Posterior vena cava (tissue), 2 donors: Measurements from ENCODE around the gene TPGS1. TPM values are rescaled to one million over a fixed set of nuclear protein-coding genes. Genes with fewer than 3 reads are reported as not detected.
A peak's percentile ranks its signal among the peaks of the same experiment; 100 is the strongest.
"Not testable (repeated sequence)": the region's sequence is repeated elsewhere in the genome, so short reads cannot be mapped to it uniquely, and the experiment has no call there.

ENCODE experiments used
- DNase-seq: peaks from one replicate; pipeline ENCODE4 v3.0.0-alpha.2; 2020; ENCODE audit warnings: low spot score
- intact Hi-C, 2 donors: fragments of 100-400 bp; cut with DNase I; formaldehyde crosslinking; loops; one replicate each; pipeline versions ENCODE4 v1.14.1 to v1.14.2; 2022 to 2023
- total RNA-seq, 2 donors: library from RNA; stranded (reverse); fragmentation: NEBNext Ultra II Directional; extraction: Animal tissue kit (Norgen Biotek cat#: 25700); gene quantifications; one replicate each; pipeline ENCODE4 v1.2.1, GENCODE V29; 2021
- donor health status: DM: yes; HTN: yes; CAD: no.
- donor health status: DM: yes; HTN: yes; CAD: no.

Gene TPGS1
- total RNA-seq, 2 donors from 2014 or later, result 21.0 to 21.2 TPM

DNA sequence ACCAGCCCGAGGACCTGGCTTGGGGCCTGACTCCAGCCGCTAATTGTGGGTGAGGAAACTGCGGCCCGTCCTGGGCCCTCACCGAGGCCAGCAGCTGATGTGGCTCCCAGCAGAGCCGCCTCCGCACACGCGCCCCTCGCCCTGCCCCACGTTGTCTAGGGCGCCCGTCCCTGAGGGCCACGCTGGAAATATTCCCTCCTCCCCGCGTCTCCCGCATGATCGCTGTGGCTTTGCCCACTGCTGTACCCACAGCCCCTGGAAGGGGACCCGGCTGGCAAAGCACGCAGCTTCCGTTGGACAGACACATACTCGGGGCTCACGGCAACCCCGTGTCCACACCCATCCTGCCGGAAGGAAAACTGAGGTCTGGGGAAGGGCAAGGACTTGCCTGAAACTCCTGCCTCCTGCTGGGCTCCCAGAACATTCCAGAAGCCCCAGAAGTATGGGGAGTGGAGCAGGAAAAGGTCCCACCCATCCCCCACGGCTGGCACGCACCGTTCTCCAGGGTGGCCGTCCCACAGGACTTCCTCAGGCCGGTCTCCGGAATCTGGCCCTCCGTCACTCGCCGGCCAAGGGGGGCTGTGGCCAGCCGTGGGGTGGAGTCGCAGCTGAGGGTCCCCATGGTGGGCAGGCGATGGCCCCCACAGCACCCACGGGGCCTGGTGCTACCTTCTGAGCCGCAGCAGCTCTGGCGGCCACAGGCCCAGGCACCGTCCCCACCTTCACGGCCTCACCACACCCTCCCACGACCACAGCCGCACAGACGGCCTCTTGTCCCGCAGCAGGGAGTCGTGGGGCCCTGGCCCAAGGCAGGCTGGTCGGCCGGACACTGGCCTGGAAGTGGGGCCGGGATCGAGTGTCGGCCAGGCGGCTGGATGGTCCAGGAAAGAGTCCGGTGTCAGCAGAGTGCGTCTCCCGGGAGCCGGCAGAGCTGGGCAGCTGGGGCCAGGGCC lies 32.9 kb upstream of the TPGS1 start:
- peak; percentile 81 for DNase-seq
- intact Hi-C loops, result loop anchor here in 1 of 2 donors (10.0 kb wide), 1 partner anchor 90 kb away; no protein-coding TSS in a partner anchor

DNA sequence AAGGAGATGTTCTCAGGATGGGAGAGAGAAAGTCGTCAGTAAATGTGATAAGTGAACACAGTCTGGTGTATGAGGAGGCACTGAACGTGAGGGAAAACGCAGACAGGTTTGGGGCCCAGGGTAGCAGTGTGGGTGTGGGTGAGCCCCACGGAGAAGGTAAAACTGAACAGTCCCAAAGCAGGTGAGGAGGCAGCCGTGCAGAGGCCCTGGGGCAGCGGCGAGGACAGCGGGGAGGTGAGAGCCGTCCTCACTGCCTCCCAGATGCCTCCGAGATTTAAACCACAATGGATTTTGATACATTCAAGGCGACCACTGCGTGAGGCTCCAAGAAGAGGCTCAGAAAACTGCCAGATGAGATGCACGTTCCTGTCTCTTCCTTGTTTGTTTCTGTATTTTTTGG lies 31.9 kb upstream of the TPGS1 start:
- intact Hi-C loops, result loop anchor here in 1 of 2 donors (10.0 kb wide), 1 partner anchor 91 kb away; no protein-coding TSS in a partner anchor
- no peak for DNase-seq

DNA sequence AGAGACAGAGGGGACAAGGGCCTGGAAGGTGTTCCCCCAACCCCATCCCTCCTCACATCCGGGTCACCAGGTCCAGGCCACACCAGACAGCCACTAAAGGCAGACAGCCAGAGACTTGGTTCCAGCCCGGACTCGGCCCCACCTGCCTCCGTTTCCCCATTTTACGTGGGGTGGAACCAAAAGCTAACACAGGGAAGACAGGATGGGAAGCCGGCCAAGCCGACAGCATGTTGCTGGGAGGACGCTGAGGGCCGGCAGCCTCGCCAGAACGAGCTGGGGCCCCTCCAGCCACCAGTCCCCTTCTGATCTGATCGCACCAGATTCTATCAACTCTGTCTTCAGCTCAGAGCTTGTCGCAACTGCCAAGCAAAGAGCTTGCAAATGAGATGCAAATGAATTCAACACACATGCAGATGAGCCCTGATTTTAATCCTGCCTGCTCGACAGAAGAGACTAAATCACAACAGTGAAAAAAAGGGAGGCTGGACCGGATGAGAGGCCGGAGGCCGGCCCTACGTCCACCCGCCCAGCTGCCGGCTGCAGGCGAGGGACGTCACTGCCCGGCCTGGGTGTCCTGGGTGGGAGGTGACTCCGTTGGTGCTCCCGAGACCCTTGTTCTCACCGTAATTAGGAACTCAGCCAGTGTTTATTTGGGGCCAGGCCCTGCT lies 28.9 kb upstream of the TPGS1 start:
- intact Hi-C loops, result loop anchor here in 1 of 2 donors (10.0 kb wide), 1 partner anchor 94 kb away; no protein-coding TSS in a partner anchor
- DNase-seq, result no peak

DNA sequence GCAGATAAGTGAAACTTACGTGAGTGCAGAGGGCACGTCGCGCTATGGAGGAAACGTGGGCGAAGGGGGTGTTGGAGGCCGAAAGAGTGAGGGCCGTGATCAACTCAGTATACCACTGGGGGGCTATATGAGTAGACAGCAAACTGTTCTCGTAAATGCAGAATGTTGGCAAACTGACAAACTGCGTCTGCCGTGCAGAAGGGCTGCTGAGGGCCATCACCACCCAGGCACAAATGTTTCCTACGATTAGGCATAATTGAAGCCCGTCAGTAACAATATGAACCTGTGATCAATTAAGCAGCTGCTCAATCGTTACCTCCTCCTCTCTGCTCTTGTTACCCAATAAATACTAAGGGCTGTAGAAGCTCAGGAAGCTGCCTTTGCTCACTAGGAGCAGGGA lies 28.3 kb upstream of the TPGS1 start:
- intact Hi-C loops, result loop anchor here in 1 of 2 donors (10.0 kb wide), 1 partner anchor 94 kb away; no protein-coding TSS in a partner anchor
- no peak for DNase-seq

DNA sequence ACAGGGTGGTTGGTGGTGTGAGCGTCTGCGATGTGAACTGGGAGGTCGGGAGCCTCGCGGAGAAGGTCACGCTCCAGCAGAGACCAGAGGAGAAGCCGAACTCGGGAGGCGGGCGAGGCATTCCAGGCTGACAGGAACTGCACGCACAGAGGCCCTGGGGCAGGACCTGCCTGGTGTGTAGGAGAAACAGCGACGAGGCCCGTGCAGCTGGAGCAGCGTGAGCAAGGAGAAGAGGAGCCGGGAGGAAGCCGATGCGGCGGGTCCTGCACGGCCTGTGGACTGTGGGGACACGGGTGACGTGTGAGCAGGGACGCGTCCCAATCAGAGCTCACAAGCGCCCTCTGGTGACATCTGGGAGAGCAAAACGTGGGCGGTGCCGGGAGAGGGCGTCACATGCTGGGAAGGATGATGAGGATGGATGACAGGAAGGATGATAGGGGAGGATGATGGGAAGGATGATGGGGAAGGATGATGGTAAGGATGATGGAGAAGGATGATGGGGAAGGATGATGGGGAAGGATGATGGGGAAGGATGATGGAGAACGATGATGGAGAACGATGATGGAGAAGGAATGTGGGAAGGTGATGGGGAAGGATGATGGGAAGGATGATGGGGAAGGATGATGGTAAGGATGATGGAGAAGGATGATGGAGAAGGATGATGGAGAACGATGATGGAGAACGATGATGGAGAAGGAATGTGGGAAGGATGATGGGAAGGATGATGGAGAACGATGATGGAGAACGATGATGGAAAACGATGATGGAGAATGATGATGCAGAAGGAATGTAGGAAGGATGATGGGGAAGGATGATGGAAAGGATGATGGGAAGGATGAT lies 27.1 kb upstream of the TPGS1 start:
- intact Hi-C loops, result no loop called here
- peak; percentile 96 for DNase-seq

DNA sequence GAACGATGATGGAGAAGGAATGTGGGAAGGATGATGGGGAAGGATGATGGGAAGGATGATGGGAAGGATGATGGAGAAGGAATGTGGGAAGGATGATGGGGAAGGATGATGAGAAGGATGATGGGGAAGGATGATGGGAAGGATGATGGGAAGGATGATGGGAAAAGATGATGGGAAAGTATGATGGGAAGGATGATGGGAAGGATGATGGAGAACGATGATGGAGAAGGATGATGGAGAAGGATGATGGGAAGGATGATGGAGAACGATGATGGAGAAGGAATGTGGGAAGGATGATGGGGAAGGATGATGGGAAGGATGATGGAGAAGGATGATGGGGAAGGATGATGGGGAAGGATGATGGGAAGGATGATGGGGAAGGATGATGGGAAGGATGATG lies 26.2 kb upstream of the TPGS1 start:
- DNase-seq, intact Hi-C loops: not testable (repeated sequence)

DNA sequence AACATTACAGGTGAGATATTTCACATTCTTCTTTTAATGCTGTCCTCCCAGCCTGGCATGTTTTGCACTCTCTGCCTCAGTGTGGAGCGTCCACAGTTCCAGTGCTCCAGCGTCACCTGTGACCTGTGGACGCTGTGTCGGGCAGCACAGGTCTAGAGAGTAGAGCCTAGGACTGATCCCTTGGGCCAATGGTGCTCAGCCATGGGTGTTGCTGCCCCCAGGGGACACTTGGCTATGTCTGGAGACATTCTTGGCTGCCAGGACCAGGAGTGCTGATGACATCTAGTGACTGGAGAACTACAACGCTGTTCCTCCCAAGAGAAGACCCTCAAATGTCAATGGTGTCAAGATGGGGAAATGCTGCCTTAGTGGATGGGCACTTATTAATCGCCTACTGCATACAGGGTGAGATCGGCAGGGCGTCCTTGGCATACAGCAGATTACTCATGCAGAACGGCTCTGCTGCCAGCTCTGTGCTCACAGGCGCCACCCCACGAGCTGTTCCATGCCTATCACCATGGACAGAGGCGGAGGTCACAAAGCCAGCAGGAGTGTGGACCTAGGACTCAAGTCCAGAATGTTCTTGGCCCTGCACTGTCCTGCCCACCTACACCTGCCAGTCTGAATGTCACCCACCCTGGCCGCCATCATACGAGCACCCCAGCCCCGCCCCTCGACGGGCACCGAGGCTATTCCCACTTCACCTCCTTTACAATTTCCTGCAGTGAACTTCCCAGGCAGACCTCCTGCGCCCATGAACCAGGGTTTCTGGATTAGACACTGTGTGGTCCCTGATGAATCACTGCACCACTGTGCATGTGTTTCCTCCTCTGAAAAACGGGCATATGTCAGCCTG lies 24.9 kb upstream of the TPGS1 start:
- intact Hi-C loops, result no loop called here
- peak; percentile 68 for DNase-seq

DNA sequence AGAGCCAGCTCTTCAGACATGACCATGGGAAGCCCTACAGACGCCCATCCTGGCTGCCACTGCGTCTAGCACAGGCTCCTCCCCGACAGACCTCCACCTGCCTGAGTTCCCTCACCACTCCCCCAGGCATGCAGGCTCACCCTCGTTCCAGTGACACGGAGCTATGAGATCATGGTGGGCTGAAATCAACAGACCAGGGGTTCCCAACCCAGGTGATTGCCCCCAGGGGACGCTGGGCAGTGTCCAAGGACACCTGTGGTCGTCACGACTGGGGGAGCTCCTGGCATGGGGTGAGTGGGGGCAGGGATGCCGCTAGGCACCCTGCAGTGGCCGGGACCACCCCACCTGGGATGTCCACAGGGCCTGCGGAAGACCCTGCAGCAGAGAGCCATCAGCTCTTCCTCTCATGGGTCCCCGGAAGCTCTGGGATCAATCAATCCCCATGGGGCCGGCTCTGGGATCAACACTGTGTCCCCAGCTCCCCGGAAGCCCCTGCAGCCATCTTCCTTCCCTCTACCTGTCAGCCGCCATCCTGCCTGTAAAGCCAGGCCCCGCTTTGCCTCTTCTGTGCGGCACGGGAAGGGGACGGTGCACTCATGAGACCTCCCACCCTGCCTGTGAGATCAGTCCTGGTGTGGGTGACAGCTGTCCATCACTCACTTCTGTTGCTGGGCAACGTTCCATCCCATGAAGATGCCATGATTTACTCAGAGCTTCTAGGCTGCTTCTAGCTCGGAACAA lies 23.8 kb upstream of the TPGS1 start:
- peak; percentile 58 for DNase-seq
- intact Hi-C loops, result no loop called here

DNA sequence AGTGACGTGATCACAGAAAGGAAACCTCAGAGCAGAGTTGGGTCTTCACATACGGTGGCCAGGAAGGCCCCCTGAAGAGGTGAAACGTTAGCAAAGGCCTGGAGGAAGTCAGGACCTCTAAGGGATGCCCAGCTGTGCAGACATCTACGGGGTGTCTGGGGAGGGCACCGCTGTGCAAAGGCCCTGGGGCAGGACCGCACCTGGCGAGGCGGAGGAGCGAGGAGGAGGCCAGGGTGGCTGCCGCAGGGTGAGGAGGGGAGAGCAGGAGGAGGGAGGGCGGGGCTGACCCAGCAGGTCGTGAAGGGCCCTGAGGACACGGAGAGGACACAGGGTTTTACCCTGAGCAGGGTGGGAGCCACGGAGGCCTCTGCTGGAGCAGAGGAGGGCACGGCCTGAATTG lies 22.8 kb upstream of the TPGS1 start:
- intact Hi-C loops, result no loop called here
- no peak for DNase-seq

DNA sequence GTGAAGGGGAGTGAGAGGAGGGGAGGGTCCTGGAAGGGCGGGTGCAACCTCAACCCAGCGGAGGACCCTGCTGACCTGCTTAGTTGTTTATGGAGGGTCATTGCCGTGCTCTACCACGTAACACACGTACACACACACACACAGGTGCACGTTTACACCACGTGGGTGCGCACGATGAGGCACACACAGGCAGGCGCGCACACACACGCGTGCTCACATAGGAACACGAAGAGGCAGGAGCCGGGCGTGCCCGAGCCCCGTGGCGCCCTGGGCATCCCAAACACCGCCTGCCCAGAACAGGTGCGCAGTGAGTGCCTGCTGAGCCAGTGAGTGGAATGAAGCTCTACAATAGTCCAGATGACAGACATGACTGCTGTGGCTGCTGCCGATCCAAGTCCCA lies 22.2 kb upstream of the TPGS1 start:
- intact Hi-C loops, result no loop called here
- DNase-seq, result no peak

DNA sequence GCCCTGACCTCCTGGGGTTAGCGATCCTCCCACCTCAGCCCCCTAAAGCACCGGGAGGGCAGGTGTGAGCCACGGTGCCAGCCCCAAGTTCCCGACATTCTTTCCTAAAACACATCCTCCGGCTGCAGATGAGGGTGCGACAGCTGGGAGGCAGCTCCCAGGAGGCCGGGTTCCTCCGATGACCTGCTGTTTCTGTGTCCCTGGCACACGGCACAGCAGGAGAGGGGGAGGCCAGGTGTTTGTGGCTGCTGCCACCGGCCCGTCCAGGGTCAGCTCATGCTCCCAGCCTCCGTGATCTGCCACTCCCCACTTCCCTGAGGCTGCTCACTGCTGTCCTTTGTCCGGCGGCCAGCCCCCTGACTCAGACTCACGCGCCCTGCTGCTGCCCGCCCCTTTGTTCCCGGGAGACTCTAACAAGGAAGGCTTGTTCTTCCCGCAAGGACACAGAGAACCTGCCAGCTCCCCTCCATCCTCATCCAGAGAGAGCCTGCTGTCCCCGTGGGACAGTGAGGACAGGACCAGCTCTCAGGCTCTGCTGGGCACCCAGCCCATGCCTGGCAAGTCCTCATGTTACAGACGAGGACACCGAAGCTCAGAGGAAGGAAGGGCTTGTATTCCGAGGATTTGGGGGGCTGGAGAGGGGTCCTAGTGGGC lies 21.6 kb upstream of the TPGS1 start:
- intact Hi-C loops, result no loop called here
- peak; percentile 89 for DNase-seq

DNA sequence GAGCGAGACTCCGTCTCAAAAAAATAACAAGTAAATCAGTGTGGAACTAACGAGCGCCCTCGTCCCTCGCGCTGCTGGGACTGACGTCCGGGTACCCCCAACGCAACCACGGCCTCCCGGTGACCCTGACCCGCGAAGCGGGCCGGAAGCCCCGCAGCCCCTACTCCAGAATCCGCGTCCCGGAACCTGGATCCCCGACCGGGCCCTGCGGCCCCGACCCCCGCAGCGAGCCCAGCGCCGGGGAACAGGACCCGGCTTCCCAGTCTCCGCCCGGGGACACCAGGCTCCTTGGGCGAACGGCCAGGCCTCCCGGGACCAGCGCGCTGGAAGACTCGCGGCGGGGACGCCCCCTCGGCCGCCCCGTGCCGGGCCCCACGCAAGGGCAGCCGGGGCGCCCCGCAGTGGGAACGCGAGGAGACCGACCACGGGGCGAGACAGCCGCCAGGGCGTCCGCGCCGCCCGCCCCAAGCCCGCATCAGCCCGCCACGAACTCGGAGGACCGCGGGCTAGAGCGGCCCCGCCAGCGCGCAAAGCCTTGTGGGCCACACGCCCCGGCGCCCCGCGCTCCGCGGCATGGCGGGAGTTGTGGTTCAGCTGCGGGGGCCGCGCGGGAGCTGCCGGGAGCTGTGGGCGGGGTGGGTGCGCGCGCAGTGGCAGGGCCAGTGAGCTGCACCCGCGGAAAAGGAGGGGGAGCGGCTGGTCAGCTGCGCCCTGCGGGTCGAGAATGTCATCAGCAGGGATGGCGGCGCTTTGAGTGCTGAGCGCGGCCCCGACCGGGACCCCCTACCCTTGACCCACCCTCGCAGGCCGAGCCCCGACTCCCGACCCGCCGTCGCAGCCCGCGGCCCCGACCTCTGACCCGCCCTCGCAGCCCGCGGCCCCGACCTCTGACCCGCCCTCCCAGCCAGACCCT lies 18.5 kb upstream of the TPGS1 start:
- intact Hi-C loops, result no loop called here
- DNase-seq, result peak; percentile 99

DNA sequence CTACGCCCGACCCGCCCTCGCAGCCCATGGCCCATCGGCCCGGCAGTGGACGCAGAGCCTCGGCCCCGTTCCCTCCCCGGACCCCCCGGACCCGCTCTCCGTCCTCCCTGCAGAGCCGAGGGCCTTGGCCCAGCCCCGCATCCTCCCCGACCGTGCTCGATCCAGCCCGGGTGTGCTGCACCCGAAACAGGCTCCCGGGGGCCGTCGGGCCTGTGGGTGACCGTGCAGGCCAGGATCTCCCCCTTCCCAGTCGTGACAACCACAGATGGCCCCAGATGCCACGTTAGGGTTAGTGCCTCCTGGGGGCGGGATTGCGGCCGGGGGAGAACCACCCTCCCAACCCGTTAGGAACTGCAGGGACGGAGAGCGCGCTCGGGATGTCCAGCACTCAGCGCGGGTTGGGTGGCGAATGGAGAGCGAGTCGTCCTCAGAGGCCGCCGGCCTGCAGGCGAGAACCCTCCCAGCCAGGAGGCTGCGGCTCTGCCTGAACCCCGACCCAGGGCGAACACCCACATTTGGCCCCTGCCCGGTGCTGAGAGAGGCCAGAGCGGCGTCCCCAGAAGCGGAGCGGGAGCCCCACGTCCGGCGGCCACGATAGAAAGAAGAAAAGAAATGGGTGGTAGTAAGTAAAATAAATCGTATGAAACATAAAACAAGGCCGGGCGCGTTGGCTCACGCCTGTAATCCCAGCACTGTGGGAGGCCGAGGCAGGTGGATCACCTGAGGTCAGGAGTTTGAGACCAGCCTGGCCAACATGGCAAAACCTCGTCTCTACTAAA lies 17.7 kb upstream of the TPGS1 start:
- intact Hi-C loops, result no loop called here
- DNase-seq, result no peak

DNA sequence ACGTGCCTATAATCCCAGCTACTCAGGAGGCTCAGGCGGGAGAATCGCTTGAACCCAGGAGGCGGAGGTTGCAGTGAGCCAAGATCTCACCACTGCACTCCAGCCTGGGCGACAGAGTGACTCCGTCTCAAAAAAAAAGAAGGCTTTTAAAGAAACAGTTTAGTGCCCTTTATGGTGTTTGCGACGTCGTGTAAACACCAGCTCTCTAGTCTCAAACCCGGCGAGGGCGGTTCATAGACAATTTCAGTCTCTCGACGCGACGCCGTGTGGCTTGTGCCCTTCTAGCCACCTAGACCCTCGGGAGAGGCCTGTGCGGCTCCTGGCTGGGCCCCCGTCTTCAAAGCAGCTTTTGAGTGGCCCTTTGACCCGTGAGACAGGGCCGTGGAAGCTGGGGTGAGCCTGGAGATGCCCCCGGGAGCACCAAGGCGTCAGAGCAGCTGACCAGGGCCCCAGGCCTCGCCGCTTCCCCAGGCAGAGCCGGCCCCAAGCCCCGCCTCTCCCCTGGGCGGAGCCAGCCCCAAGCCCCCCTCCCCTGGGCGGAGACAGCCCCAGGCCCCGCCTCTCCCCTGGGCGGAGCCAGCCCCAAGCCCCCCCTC lies 16.1 kb upstream of the TPGS1 start:
- intact Hi-C loops, result no loop called here
- no peak for DNase-seq

DNA sequence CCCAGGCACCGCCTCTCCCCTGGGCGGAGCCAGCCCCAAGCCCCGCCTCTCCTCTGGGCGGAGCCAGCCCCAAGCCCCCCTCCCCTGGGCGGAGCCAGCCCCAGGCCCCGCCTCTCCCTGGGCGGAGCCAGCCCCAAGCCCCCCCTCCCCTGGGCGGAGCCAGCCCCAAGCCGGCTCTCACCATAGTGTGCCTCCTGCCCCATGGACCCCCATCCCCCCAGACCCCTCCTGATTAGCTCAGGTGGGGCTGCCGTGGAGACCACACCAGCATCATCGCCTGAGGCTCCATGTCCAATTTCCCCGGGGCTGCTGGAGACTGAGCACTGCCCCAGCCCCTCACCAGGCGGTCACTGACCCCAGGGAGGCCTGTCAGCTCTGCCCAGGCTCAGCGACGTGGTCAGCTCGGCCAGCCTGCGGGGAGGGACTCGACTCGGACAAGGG lies 15.2 kb upstream of the TPGS1 start:
- no peak for DNase-seq
- intact Hi-C loops, result no loop called here
